Right atrium auricular region (tissue), 2 donors: ENCODE measurements around the gene GPR3. TPM values are rescaled to one million over a fixed set of nuclear protein-coding genes. Genes with fewer than 3 reads are reported as not detected.

ENCODE experiments used
- DNase-seq: peaks from one replicate; pipeline ENCODE4 v3.0.0-alpha.2; 2019; ENCODE audit warnings: low spot score
- H3K27ac ChIP-seq, 2 donors: fragments of 200-600 bp; sonication (generic); 1 replicate in 1 of 2; 2 replicates in 1 of 2; pipeline ENCODE4 v1.5.1; 2016 to 2019
- H3K27me3 ChIP-seq, 2 donors: fragments of 200-600 bp; sonication (generic); one replicate each; pipeline versions ENCODE4 v1.5.1 to v1.6.0; 2017 to 2019
- H3K36me3 ChIP-seq: fragments of 200-600 bp; sonication (generic); one replicate; pipeline ENCODE4 v1.5.1; 2016
- H3K4me1 ChIP-seq, 2 donors: fragments of 200-600 bp; sonication (generic); one replicate each; pipeline versions ENCODE4 v1.5.1 to v1.6.0; 2017 to 2019
- H3K4me3 ChIP-seq, 2 donors: fragments of 200-600 bp; sonication (generic); 1 replicate in 1 of 2; 2 replicates in 1 of 2; pipeline ENCODE4 v1.5.1; 2017 to 2019; ENCODE audit warnings: mild to moderate bottlenecking in 1 of 2, moderate library complexity in 1 of 2
- H3K9me3 ChIP-seq, 2 donors: fragments of 200-600 bp; sonication (generic); one replicate each; pipeline ENCODE4 v1.5.1; 2019
- total RNA-seq, 2 donors: library from RNA; depleted of rRNA; stranded (reverse); fragments of >200 nt; gene quantifications; one replicate each; pipeline ENCODE4 v1.1.0, GENCODE V29; 2016
- TF ChIP-seq, protein P1 (sequence below), 2 donors: fragments of 200-600 bp; sonication (generic); IDR thresholded peaks; one replicate each; pipeline ENCODE4 v1.5.1; 2019; ENCODE audit warnings: antibody characterized with exemption in 2 of 2

GPR3 gene, protein sequence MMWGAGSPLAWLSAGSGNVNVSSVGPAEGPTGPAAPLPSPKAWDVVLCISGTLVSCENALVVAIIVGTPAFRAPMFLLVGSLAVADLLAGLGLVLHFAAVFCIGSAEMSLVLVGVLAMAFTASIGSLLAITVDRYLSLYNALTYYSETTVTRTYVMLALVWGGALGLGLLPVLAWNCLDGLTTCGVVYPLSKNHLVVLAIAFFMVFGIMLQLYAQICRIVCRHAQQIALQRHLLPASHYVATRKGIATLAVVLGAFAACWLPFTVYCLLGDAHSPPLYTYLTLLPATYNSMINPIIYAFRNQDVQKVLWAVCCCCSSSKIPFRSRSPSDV
- total RNA-seq, result 1 to 10 TPM; 2.9 to 4.4 TPM

DNA sequence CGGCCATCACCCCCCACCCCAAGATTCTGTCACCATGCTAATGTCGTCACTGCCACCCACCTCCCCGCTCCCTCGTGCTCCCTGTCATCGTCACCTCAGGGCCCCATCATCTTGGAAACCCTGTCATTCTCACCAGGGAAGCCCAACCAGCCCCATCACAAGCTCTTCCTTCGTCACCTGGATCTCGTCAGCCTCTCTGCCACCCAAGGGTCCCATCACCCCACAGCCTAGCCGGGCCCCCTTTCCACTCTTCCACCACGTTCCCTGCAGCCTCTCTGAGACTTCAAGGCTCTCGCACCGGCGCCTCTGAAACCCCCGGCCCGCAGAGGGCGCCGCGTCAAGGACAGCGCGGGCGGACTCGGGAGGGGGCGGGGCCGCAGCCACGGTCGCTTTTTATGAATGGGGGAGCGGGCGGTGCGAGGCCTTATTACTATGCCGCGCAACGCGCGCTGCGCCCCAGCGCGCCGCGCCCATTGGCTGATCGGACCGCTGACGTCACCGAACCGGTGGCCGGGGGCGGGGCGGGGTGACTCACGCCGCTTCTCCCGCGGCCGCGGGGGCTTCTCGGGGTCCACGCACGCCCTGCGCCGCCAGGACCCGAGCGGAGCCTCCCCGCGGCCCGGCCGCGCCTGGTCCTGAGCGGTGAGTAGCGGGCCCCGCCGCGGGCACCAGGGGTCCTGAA lies at the start of gene GPR3:
GPR3 (plus strand) TSS at position 527 of the 682 bp plus-strand sequence. CDS start 1,177 bp downstream, outside the sequence.
- Histone ChIP-seq H3K36me3 (no peaks in the 10 kb centered on the region), H3K27ac (peak within 1 kb of the TSS; percentile 88 to 92), H3K4me1 (peaks cover 0 to 42% of the 10 kb centered on the region in 2 donors)

DNA sequence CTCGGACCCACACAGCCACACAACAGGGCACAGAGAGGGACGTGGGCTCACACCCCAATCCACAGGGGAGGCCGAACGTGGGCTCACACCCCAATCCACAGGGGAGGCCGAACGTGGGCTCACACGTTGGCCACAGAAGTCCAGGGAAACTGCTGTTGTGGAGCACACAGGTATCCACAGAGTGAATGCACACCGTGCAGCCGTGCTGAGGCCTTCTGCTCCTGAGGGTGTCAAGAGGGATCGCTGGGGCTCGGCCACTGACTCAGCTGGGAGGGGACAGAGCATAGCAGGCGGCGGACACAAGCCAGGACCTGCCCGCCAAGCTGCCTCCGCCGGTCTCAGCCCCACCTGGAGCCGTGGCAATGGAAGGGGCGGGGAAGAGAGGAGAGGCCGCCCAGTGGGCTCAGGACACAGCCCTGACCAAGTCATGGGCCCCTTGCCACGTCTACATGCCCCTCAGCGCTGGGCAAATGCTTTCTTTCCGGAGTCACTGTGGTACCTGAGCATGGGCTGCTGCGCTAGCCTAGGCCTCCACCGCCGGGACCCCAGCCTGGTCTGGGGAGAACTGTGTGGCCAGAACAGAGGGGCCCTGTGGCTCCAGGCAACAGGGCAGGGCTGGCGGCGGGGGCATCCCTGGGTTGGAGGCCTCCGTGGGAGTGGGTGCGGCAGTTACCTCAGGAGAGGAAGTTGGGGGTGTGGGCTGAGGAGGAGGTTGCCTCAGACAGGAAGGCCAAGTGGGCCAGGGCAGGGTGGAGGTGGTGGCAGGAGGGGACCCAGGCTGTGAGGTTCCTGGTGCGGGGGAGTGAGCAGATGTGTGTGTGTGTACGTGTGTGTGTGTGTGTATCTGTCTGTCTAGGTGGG lies 49.4 kb upstream of the GPR3 start:
- H3K27ac ChIP-seq, result no peak overlapping the region

More for the DNA sequence above, at the start of gene GPR3:
- no peaks in the 10 kb centered on the region for H3K27me3 ChIP-seq
- peak; percentile 95 for DNase-seq
- H3K4me3 ChIP-seq, result peak within 1 kb of the TSS; percentile 56 to 70
- no peaks in the 10 kb centered on the region for H3K9me3 ChIP-seq
- TF ChIP-seq, protein P1, sequence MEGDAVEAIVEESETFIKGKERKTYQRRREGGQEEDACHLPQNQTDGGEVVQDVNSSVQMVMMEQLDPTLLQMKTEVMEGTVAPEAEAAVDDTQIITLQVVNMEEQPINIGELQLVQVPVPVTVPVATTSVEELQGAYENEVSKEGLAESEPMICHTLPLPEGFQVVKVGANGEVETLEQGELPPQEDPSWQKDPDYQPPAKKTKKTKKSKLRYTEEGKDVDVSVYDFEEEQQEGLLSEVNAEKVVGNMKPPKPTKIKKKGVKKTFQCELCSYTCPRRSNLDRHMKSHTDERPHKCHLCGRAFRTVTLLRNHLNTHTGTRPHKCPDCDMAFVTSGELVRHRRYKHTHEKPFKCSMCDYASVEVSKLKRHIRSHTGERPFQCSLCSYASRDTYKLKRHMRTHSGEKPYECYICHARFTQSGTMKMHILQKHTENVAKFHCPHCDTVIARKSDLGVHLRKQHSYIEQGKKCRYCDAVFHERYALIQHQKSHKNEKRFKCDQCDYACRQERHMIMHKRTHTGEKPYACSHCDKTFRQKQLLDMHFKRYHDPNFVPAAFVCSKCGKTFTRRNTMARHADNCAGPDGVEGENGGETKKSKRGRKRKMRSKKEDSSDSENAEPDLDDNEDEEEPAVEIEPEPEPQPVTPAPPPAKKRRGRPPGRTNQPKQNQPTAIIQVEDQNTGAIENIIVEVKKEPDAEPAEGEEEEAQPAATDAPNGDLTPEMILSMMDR (IDR thresholded peaks at IDR 0.05), result peak; percentile 35 to 78

DNA sequence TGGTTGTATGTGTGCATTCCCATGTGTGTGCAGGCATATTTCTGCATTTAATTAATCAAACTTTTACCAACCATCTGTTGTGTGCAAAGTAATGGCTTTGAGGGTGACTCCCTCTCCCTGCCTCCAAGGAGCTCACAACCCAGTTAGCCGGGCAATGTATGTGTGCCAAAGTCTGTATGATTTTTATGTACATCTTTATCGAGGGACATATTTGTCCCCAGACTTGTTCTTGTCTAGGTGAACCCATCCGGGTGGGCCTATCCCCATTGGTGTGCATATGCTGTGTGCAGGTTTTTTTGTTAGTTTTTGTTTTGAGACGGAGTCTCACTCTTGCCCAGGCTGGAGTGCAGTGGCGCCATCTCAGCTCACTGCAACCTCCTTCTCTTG lies 48.8 kb upstream of the GPR3 start:
- Histone ChIP-seq H3K9me3 (no peaks in the 10 kb centered on the region), H3K36me3 (no peaks in the 10 kb centered on the region), H3K4me3 (no peak overlapping the region), H3K4me1 (peaks cover 0 to 9% of the 10 kb centered on the region in 2 donors), H3K27me3 (no peaks in the 10 kb centered on the region), H3K27ac (no peak overlapping the region)
- TF ChIP-seq, protein P1 (IDR thresholded peaks at IDR 0.05), result no peak
- no peak for DNase-seq

More for the DNA sequence above, 49.4 kb upstream of the GPR3 start:
- no peaks in the 10 kb centered on the region for H3K27me3 ChIP-seq
- H3K4me1 ChIP-seq, result peaks cover 0 to 9% of the 10 kb centered on the region in 2 donors
- TF ChIP-seq, protein P1 (IDR thresholded peaks at IDR 0.05), result no peak
- DNase-seq, result no peak
- H3K4me3 ChIP-seq, result no peak overlapping the region
- no peaks in the 10 kb centered on the region for H3K36me3 ChIP-seq
- H3K9me3 ChIP-seq, result no peaks in the 10 kb centered on the region

DNA sequence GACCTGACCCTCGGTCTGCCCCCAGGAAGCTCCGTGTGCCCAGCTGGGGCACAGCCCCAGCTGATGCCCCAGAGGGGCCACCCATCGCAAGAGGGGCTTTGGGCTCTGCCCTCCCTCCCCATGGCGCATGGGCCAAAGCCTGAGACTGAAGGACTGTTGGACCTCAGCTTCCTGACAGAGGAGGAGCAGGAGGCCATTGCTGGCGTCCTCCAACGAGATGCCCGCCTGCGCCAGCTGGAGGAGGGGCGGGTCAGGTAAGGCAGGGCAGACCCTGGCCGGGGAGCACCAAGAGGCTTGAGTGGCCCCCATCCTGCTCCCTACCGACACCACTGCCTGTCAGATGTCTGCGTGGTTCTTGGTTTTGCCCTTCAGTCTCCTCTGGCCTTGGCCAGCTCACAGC lies 47.1 kb upstream of the GPR3 start:
- Histone ChIP-seq H3K36me3 (no peaks in the 10 kb centered on the region), H3K27ac (no peak overlapping the region), H3K4me1 (peaks cover 0 to 25% of the 10 kb centered on the region in 2 donors), H3K9me3 (no peaks in the 10 kb centered on the region), H3K4me3 (no peak overlapping the region), H3K27me3 (no peaks in the 10 kb centered on the region)
- TF ChIP-seq, protein P1 (IDR thresholded peaks at IDR 0.05), result no peak
- no peak for DNase-seq

DNA sequence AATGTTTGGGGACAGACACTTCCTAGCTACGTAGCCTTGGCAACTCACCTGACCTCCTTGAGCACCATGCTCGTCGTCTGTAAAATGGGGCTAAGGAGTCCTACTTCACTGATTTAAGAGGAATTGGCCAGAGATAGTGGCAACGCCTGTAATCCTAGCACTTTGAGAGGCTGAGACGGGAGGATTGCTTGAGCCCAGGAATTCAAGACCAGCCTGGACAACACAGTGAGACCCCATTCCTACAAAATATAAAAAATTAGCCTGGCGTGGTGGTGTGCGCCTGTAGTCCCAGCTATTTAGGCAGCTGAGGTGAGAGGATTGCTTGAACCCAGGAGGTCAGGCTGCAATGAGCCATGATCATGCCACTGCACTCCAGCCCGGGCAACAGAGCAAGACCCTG lies 46.1 kb upstream of the GPR3 start:
- Histone ChIP-seq H3K4me1 (peaks cover 0 to 36% of the 10 kb centered on the region in 2 donors), H3K4me3 (no peak overlapping the region), H3K9me3 (no peaks in the 10 kb centered on the region), H3K27me3 (no peaks in the 10 kb centered on the region), H3K27ac (no peak overlapping the region), H3K36me3 (no peaks in the 10 kb centered on the region)
- DNase-seq, result no peak
- TF ChIP-seq, protein P1 (IDR thresholded peaks at IDR 0.05), result no peak
